HG02884 (cell line): ENCODE data around the gene SNCB.

ENCODE experiments used
- ATAC-seq: cut with Tn5 transposase; IDR thresholded peaks from one replicate; pipeline ENCODE4 v1.9.1; 2021; ENCODE audit warnings: mild to moderate bottlenecking, moderate library complexity; ENCODE audit not compliant: unreplicated experiment

SNCB gene

GRCh38 chr5:176661676-176662075 lies 31.3 kb upstream of the SNCB start:
- ATAC-seq: no peak

DNA sequence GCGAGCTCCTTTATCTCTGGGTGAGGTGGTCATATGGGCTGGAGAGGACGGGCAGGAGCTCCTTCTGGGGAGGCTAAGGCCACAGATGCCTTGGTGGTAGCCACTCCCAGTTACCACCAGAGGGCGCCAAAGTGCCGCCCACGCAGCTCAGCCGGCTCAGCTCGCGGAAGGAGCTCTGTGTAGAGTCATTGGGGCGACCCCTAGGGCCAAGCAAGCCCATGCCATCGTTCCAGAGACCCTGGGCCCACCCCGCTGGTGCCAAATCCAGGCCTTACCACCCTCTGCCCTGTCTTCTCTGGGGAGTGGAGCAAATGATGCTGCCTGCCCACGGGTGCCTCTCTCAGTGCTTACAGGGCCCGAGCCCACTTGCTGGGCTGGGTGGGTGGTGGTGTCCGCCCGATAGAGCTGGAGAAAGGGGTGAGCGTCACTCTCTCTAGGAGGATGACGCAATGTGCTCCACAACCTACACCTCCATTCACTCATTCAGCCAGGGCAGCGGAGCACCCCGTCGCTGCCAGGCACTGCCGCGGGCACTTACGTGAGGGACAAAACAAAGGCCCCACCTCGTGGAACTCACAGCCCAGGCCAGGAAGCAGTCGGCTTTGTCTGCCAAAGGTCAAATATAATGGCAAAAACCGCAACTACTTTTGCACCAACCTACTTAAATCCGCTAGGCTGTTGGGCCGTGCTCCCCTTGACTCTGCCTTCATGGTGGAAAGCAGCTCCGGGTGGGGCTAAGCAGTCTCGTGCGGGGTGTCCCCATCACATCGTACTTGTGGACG lies 30.7 kb upstream of the SNCB start:
- ATAC-seq: peak; percentile 63

- ATAC-seq: peak; percentile 27
These were observed 30.2 kb upstream of the SNCB start for GRCh38 chr5:176660530-176660859.

DNA sequence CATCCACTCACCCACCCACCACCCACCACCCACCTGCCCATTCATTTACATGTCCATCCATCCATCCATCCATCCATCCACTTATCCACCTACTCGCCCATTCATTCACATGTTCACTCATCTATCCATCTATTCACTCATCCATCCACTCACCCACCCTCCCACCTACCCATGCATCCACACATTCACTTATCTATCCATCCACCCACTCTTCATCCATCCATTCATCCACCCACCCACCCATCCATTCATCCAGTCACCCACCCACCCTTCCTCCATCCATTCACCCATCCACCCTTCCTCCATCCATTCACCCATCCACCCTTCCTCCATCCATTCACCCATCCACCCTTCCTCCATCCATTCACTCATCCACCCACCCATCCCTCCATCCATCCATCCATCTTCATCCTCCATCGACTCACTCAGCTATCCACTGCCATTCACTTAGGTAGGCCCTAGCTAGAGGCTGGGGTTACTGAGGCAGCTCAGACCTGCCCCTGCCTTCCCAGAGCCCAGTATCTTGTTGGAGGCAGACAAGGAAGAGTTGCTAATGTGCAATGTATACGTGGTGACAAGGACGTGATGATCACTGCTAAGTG lies 29.6 kb upstream of the SNCB start:
- no peak for ATAC-seq

- no peak for ATAC-seq
These were observed 29.1 kb upstream of the SNCB start for GRCh38 chr5:176659512-176659839.

GRCh38 chr5:176658817-176659511 lies 28.6 kb upstream of the SNCB start:
- no peak for ATAC-seq

DNA sequence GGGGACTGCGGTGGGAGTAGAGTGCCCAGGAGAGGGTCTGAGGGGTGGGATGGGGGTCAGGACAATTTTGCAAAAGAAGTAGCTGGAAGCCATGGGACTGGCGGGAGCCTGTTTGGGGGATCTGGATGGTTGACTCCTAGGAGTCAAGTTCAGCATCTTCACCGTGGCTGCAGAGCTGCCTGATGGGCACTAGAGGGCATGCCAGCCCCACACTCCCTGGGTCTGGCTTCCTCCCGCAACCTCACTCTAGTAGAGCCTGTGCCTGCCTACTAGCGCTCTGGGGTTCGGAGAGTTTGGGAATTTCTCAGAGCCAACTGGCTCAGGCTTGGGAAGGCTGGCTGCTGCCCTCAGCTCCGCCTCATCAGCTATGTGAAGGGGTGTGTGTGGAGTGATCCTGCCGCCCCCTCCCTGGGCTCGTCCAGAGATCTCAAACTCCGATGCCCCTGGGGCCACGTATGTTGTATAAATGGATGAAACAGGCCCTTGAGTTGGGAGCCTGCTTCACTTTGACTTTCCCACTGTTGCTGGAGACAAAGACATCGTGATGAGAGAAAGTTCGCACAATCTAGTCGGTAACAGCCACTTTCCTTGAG lies 27.8 kb upstream of the SNCB start:
- peak; percentile 47 for ATAC-seq

DNA sequence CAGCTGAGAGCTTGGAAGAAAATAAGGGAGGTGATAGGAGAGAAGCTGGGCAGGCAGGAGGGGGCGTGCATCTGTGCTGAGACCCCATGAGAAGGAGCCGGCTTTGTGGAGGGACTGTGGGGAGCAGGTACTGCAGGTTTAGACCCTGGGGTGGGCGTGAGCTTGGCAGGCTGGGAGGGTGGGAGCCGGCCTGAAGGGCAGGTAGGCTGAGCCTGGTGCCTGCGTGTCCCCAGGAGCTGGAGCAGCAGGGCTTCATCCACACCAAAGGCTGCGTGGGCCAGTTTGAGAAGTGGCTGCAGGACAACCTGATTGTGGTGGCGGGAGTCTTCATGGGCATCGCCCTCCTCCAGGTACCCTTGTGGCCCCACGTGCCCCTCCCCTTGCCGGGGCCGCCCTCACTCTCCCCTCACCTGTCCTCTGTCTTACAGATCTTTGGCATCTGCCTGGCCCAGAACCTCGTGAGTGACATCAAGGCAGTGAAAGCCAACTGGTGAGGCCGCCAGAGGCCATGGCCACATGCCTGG lies 26.2 kb upstream of the SNCB start:
- ATAC-seq: no peak

DNA sequence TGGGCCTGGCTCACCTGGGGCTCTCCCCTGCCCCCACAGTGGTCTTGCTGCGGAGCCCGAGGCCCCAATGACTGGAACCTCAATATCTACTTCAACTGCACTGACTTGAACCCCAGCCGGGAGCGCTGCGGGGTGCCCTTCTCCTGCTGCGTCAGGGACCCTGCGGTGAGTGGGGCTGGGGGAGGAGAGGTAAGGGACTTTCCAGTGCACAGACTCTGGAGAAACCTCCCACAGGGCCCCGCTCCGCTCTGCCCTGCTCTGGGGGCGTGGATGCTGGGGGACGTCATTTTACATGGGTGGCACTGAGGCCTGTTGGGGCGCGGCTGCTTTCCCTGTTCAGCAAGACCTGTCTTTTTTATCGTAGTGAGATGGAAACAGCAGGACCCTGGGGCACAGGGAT lies 24.5 kb upstream of the SNCB start:
- no peak for ATAC-seq

GRCh38 chr5:176653401-176654385 lies 23.4 kb upstream of the SNCB start:
- no peak for ATAC-seq

- ATAC-seq: no peak
These were observed 21.8 kb upstream of the SNCB start for GRCh38 chr5:176652136-176652535.

DNA sequence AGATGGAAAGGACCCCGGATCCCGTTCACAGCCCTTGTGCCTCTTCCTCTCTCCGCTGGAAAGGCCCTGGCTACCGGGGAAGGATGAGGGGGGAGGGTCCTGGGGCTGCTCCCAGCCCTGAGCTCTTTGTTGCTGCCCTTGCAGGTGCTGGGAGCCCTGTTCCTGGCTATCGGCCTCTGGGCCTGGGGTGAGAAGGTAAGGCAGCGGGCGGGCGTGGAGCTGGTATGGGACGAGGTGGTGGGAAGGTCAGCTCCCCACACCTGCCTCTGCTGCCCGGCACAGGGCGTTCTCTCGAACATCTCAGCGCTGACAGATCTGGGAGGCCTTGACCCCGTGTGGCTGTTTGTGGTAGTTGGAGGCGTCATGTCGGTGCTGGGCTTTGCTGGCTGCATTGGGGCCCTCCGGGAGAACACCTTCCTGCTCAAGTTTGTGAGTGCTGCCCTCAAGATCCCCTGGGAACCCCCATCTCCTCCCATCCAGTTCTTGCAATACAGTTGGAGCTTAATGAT lies 21.2 kb upstream of the SNCB start:
- ATAC-seq: no peak

- no peak for ATAC-seq
These were observed 20.1 kb upstream of the SNCB start for GRCh38 chr5:176650354-176650884.

DNA sequence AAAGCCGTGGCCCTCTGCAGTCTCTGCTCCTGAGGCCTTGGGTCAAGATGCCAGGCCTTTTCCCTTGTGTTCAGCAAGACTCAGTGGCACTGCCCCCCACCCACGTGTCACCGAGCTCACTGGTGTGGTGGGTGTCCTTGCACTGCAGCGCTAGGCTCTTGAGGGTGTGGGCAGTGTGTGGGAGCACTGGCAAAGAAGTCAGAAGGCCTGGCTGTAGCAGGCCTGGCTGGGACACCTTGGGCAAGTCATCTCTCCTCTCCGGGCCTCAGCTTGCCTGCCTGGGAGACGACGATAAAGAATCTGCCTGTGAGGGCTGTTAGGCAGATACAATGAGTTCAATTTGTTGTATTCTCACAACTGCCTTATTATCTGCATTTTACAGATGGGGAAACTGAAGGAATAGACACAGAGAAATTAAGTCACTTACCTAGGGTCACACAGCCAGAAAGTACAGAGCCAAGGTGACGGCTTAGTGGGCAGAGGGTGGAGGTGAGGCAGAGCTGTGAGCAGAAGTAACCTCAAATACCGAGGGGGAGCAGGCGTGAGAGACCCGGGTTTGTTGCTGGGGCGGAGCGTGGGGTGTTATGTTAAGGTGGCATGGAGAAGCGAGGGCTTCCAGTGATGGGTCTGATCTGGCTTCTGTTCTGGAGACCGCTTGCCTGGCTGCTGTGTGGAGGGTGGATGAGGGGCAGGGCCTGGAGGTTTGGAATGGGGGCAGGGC lies 18.3 kb upstream of the SNCB start:
- ATAC-seq: no peak

GRCh38 chr5:176647843-176648473 lies 17.6 kb upstream of the SNCB start:
- no peak for ATAC-seq

DNA sequence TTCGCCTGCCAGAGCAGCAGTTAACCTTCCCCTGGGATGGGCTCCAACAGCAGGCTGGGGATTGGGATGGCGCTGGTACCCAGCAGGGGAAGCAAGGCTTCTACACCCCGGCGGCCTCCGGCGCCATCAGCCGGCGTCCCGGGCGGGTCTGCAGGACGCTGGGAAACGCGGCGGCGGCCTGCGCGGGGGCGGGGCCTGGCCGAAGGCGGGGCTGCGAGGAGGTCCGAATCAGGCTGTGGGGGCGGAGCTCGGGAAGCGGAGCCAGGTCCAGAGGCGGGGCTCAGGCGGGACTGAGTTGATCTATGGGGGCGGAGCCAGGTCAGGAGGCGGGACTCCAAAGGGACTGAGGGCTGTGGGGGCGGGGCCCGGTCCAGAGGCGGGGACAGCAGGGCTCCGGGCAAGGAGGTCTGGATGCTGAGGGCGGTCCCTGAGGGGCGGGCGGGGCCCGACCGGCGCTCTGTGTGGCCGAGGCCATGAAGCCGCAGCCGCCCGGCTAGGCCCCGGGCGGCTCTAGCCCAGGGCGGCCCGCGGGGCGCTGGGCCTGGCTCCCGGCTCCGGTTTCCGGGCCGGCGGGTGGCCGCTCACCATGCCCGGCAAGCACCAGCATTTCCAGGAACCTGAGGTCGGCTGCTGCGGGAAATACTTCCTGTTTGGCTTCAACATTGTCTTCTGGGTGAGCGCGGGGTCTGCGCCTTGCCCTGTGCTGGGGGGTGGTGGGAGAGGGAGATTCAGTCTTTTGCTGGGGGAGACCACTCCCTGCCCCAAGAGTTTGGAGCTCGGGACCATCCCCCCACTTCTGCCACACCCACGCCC lies 16.9 kb upstream of the SNCB start, which contains the start of gene TSPAN17:
Gene TSPAN17, plus strand, starts transcription at position 455 of the 813 bp plus-strand sequence. Its CDS starts 132 bp downstream, at position 587.
- peak; percentile 94 for ATAC-seq

- ATAC-seq: peak; percentile 6
These were observed 16.3 kb upstream of the SNCB start for GRCh38 chr5:176646707-176647029.

- ATAC-seq: no peak
These were observed 15.8 kb upstream of the SNCB start for GRCh38 chr5:176646049-176646706.
